Esophagus muscularis mucosa (tissue), 4 donors: ENCODE measurements around the gene HERPUD2. TPM values are rescaled to one million over a fixed set of nuclear protein-coding genes. Genes with fewer than 3 reads are reported as not detected.

ENCODE experiments used
- DNase-seq: peaks from one replicate; pipeline ENCODE4 v3.0.0-alpha.2; 2017; ENCODE audit errors: extremely low spot score
- H3K27ac ChIP-seq, 4 donors: fragments of 200-600 bp; sonication (generic); replicated peaks in 1 of 4; 1 replicate in 3 of 4; 2 replicates in 1 of 4; pipeline ENCODE4 v1.5.1; 2016 to 2019; ENCODE audit warnings: mild to moderate bottlenecking in 1 of 4
- H3K27me3 ChIP-seq, 4 donors: fragments of 200-600 bp; sonication (generic); one replicate each; pipeline versions ENCODE4 v1.5.1 to v1.6.0; 2016 to 2019
- H3K36me3 ChIP-seq, 4 donors: fragments of 200-600 bp; sonication (generic); one replicate each; pipeline ENCODE4 v1.5.1; 2016 to 2019
- H3K4me1 ChIP-seq, 4 donors: fragments of 200-600 bp; sonication (generic); one replicate each; pipeline ENCODE4 v1.5.1; 2016 to 2019
- H3K4me3 ChIP-seq, 4 donors: fragments of 200-600 bp; sonication (generic); 1 replicate in 2 of 4; 2 replicates in 2 of 4; pipeline ENCODE4 v1.5.1; 2016 to 2019; ENCODE audit warnings: mild to moderate bottlenecking in 4 of 4, moderate library complexity in 1 of 4
- H3K9me3 ChIP-seq, 4 donors: fragments of 200-600 bp; sonication (generic); 1 replicate in 3 of 4; 2 replicates in 1 of 4; pipeline ENCODE4 v1.5.1; 2016 to 2019
- CTCF ChIP-seq, 3 experiments: fragments of 200-600 bp in 2 of 3; fragments of 450-650 bp in 1 of 3; sonication (generic) in 2 of 3; IDR thresholded peaks; one replicate each; pipeline ENCODE4 v1.5.1; 2017 to 2019; ENCODE audit warnings: antibody characterized with exemption in 3 of 3, mild to moderate bottlenecking in 2 of 3, moderate library complexity in 1 of 3
- EP300 ChIP-seq: sonication (generic); formaldehyde crosslinking; IDR thresholded peaks from one replicate; pipeline ENCODE4 v1.6.1; 2017; ENCODE audit warnings: antibody characterized with exemption
- POLR2A ChIP-seq: fragments of 450-650 bp; IDR thresholded peaks from one replicate; pipeline ENCODE4 v1.6.1; 2017; ENCODE audit warnings: antibody characterized with exemption, moderate library complexity, mild to moderate bottlenecking, low read depth
- POLR2AphosphoS5 ChIP-seq, 2 donors: sonication (generic); formaldehyde crosslinking; IDR thresholded peaks; one replicate each; pipeline ENCODE4 v1.6.1; 2017; ENCODE audit warnings: antibody characterized with exemption in 2 of 2
- WGBS: methylation state at CpG from one replicate; pipeline ENCODE4 v1.1.5; 2018; 5-methylcytosine and 5-hydroxymethylcytosine counted together
- intact Hi-C: fragments of 100-400 bp; cut with DNase I; formaldehyde crosslinking; loops from one replicate; pipeline ENCODE4 v1.15.1; 2023
- total RNA-seq, 4 donors: library from RNA; depleted of rRNA; stranded (reverse); fragments of >200 nt; gene quantifications; one replicate each; pipeline versions ENCODE4 v1.1.0 to v1.2.1, GENCODE V29; 2016

Gene HERPUD2
- total RNA-seq, 4 donors from 2014 or later, result 25.3 to 43.4 (median 33.9) TPM

- Histone ChIP-seq H3K27ac (peak overlapping the region in 3 of 4 donors; percentile 9 to 48 (median 29)), H3K4me1 (peaks cover 4 to 22% (median 15%) of the 10 kb centered on the region in 4 donors), H3K27me3 (no peaks in the 10 kb centered on the region), H3K4me3 (peak overlapping the region in 2 of 4 donors; percentile 12 to 26), H3K36me3 (no peaks in the 10 kb centered on the region), H3K9me3 (no peaks in the 10 kb centered on the region)
- intact Hi-C loops, result loop anchor here (5.0 kb wide), 1 partner anchor 85 kb away; the partner anchor contains the start of gene SEPTIN7
- no peak for DNase-seq
- no peak for TF ChIP-seq POLR2A
- no peak for TF ChIP-seq CTCF (IDR thresholded peaks at IDR 0.05)
- 17% methylated on average over 1 of the region's 1 CpG for WGBS
Observed at GRCh38 chr7:35717013-35717412, 22.1 kb upstream of the HERPUD2 start.

- DNase-seq, result no peak
- H3K4me3 ChIP-seq, result peak overlapping the region in 3 of 4 donors; percentile 12 to 32 (median 26)
- H3K4me1 ChIP-seq, result peaks cover 4 to 22% (median 15%) of the 10 kb centered on the region in 4 donors
- H3K27me3 ChIP-seq, result no peaks in the 10 kb centered on the region
- TF ChIP-seq EP300 (no peak), POLR2AphosphoS5 (IDR thresholded peaks at IDR 0.05) (no peak), CTCF (IDR thresholded peaks at IDR 0.05) (no peak), POLR2A (no peak)
- H3K27ac ChIP-seq, result peak overlapping the region in 3 of 4 donors; percentile 9 to 48 (median 29)
- no peaks in the 10 kb centered on the region for H3K36me3 ChIP-seq
- WGBS, result 25% methylated on average over 5 of the region's 5 CpGs
- intact Hi-C loops, result loop anchor here (5.0 kb wide), 1 partner anchor 86 kb away; the partner anchor contains the start of gene SEPTIN7
- no peaks in the 10 kb centered on the region for H3K9me3 ChIP-seq
Observed at GRCh38 chr7:35716038-35716803, 21.3 kb upstream of the HERPUD2 start.

GRCh38 chr7:35714862-35715261 lies 19.9 kb upstream of the HERPUD2 start:
- Histone ChIP-seq H3K4me1 (peaks cover under 1 to 24% (median 17%) of the 10 kb centered on the region in 4 donors), H3K27ac (no peak overlapping the region), H3K27me3 (no peaks in the 10 kb centered on the region), H3K36me3 (no peaks in the 10 kb centered on the region), H3K4me3 (no peak overlapping the region), H3K9me3 (no peaks in the 10 kb centered on the region)
- no peak for DNase-seq
- intact Hi-C loops, result loop anchor here (5.0 kb wide), 1 partner anchor 87 kb away; the partner anchor contains the start of gene SEPTIN7
- TF ChIP-seq EP300 (no peak), POLR2AphosphoS5 (IDR thresholded peaks at IDR 0.05) (no peak), POLR2A (no peak), CTCF (IDR thresholded peaks at IDR 0.05) (no peak)
- WGBS, result 100% methylated on average over 1 of the region's 1 CpG

DNA sequence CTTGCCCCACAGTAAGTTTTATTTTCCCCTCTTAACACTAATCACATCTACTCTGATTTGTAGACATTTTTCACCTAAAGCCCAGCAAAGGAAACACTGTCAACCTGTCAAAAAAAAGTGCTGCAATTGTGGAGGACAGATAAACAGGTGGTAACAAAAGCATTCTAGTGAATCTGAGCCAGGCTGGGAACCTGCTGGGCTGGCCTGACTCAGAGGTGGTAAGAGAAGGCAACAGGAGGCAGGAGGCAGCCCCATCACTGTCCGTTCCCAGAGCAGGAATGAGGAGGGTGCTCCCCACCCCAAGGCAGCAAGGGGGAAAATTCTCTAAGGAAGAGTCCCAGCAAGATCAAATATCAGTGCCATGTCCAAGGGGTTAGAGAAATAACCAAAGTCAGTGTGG lies 19.5 kb upstream of the HERPUD2 start:
- H3K36me3 ChIP-seq, result no peaks in the 10 kb centered on the region
- H3K4me1 ChIP-seq, result peaks cover 4 to 28% (median 21%) of the 10 kb centered on the region in 4 donors
- no peak for DNase-seq
- no peaks in the 10 kb centered on the region for H3K27me3 ChIP-seq
- 83% methylated on average over 1 of the region's 1 CpG for WGBS
- no peak overlapping the region for H3K27ac ChIP-seq
- intact Hi-C loops, result no loop called here
- no peak for TF ChIP-seq POLR2AphosphoS5 (IDR thresholded peaks at IDR 0.05)
- TF ChIP-seq EP300, result no peak
- no peak for TF ChIP-seq CTCF (IDR thresholded peaks at IDR 0.05)
- TF ChIP-seq POLR2A, result no peak
- H3K9me3 ChIP-seq, result no peaks in the 10 kb centered on the region
- no peak overlapping the region for H3K4me3 ChIP-seq
